ENCODE measurements around the gene ELL. TPM values are rescaled to one million over a fixed set of nuclear protein-coding genes. Genes with fewer than 3 reads are reported as not detected.

ELL gene
- total and polyA plus RNA-seq, 3 donors from 2014 or later: 48.0 to 76.1 (median 75.8) TPM

- Histone ChIP-seq H3K9me3 (no peaks in the 10 kb centered on the region), H3K27me3 (no peaks in the 10 kb centered on the region), H3K4me3 (peak overlapping the region; percentile 49 to 57), H3K4me1 (peaks cover 65% of the 10 kb centered on the region), H3K27ac (peak overlapping the region; percentile 92 to 93), H3K36me3 (ENCODE audit: low read depth, missing control alignments) (no peaks in the 10 kb centered on the region)
- intact Hi-C loops (cut with DNase I; ENCODE audit: low total_unique reads): no loop called here
- TF ChIP-seq POLR2A (IDR thresholded peaks at IDR 0.05) (no peak), CTCF (IDR thresholded peaks at IDR 0.05) (no peak)
- no peak for DNase-seq
- WGBS, 2 donors: 5 to 14% methylated on average over 11 to 30 of the region's 30 CpGs
These were observed 103.8 kb downstream of the ELL start for GRCh38 chr19:18418029-18418482.

- WGBS, 2 donors: 0 to 1% methylated on average over 26 to 53 of the region's 53 CpGs
- intact Hi-C loops (cut with DNase I; ENCODE audit: low total_unique reads): no loop called here
- no peak for TF ChIP-seq CTCF (IDR thresholded peaks at IDR 0.05)
- TF ChIP-seq POLR2A (IDR thresholded peaks at IDR 0.05): no peak
- Histone ChIP-seq H3K27me3 (no peaks in the 10 kb centered on the region), H3K4me1 (peaks cover 59% of the 10 kb centered on the region), H3K4me3 (peak overlapping the region; percentile 49 to 57), H3K36me3 (ENCODE audit: low read depth, missing control alignments) (no peaks in the 10 kb centered on the region), H3K9me3 (no peaks in the 10 kb centered on the region), H3K27ac (peak overlapping the region; percentile 92 to 93)
- peak; percentile 74 for DNase-seq
These were observed 104.4 kb downstream of the ELL start for GRCh38 chr19:18417250-18418028.

- no peak for TF ChIP-seq CTCF (IDR thresholded peaks at IDR 0.05)
- no peak for TF ChIP-seq POLR2A (IDR thresholded peaks at IDR 0.05)
- Histone ChIP-seq H3K27me3 (no peaks in the 10 kb centered on the region), H3K4me1 (peaks cover 57% of the 10 kb centered on the region), H3K27ac (peak overlapping the region; percentile 92 to 93), H3K4me3 (peak overlapping the region; percentile 49 to 57), H3K9me3 (no peaks in the 10 kb centered on the region), H3K36me3 (ENCODE audit: low read depth, missing control alignments) (no peaks in the 10 kb centered on the region)
- intact Hi-C loops (cut with DNase I; ENCODE audit: low total_unique reads): no loop called here
- 1% methylated on average over 25 to 44 of the region's 44 CpGs for WGBS, 2 donors
- peak; percentile 93 for DNase-seq
These were observed 105.1 kb downstream of the ELL start for GRCh38 chr19:18416778-18417249.

DNA sequence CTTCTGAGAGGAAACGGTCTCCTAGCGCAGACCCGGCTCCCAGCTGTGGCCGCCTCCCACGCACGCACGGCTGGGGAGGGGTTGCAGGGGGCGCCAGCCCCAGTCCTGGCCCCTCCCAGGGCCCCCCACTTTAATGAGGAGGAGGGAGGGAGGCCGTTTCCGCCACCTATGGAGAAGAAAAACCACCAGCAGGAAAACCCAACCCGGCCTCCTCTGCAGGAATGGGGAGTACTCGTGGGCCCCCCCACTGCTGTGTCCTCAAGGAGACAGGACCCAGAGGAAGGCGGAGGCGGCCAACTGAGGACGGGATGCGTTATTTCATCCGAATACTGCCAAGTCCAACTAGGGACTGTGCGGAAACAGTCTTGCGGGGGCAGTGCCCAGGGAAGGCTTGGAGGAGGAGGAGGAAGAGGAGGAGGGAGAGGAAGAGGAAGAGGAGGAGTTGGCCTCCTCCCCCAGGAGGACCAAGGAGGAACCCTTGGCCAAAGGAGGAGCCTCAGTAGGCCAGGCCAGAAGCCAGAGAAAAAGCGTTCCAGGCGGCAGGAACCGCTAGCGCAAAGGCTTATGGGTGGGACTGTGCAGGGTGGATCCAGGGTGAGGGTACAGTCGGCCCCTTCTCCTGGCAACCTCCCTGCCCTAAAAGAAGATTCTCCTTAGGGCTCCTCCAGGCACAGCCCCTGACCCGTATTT is 106.5 kb downstream of the ELL start:
- Histone ChIP-seq H3K4me1 (peaks cover 46% of the 10 kb centered on the region), H3K9me3 (no peaks in the 10 kb centered on the region), H3K27ac (peak overlapping the region; percentile 92 to 93), H3K36me3 (ENCODE audit: low read depth, missing control alignments) (no peaks in the 10 kb centered on the region), H3K27me3 (no peaks in the 10 kb centered on the region), H3K4me3 (peak overlapping the region in 1 of 2 donors; percentile 57)
- TF ChIP-seq CTCF (IDR thresholded peaks at IDR 0.05) (no peak), POLR2A (IDR thresholded peaks at IDR 0.05) (no peak)
- intact Hi-C loops (cut with DNase I; ENCODE audit: low total_unique reads): no loop called here
- WGBS, 2 donors: 1 to 2% methylated on average over 25 of the region's 25 CpGs
- DNase-seq: peak; percentile 83

Measured in testis (tissue), 3 donors.